Subcutaneous abdominal adipose tissue (tissue), 5 donors: ENCODE results near the gene AKAP8L.

Source experiments
- H3K27ac ChIP-seq: one replicate; pipeline ENCODE4 v1.7.0; 2013; ENCODE audit warnings: low read depth, mild to moderate bottlenecking, inconsistent platforms, low read length, moderate library complexity
- H3K27me3 ChIP-seq, 5 donors: one replicate each; pipeline ENCODE4 v1.7.0; 2013; ENCODE audit warnings: low read length in 5 of 5, inconsistent platforms in 1 of 5; ENCODE audit not compliant: control insufficient read depth in 5 of 5, insufficient read depth in 4 of 5
- H3K36me3 ChIP-seq, 5 donors: one replicate each; pipeline ENCODE4 v1.7.0; 2013; ENCODE audit warnings: low read length in 5 of 5; ENCODE audit not compliant: control insufficient read depth in 5 of 5, insufficient read depth in 5 of 5
- H3K4me1 ChIP-seq, 5 donors: one replicate each; pipeline ENCODE4 v1.7.0; 2013; ENCODE audit warnings: low read length in 5 of 5, mild to moderate bottlenecking in 3 of 5, moderate library complexity in 1 of 5; ENCODE audit not compliant: control insufficient read depth in 5 of 5, insufficient read depth in 5 of 5
- H3K4me3 ChIP-seq, 5 donors: one replicate each; pipeline ENCODE4 v1.7.0; 2013; ENCODE audit warnings: low read length in 5 of 5, low read depth in 1 of 5
- H3K9ac ChIP-seq, 5 donors: one replicate each; pipeline ENCODE4 v1.7.0; 2013; ENCODE audit warnings: low read length in 5 of 5, mild to moderate bottlenecking in 4 of 5, moderate library complexity in 3 of 5
- H3K9me3 ChIP-seq, 5 donors: one replicate each; pipeline ENCODE4 v1.7.0; 2013; ENCODE audit warnings: low read length in 5 of 5; ENCODE audit not compliant: control insufficient read depth in 5 of 5
- donor health status: healthy.
- donor health status: healthy.
- donor health status: healthy.
- donor health status: healthy.
- donor health status: healthy.

The AKAP8L gene

DNA sequence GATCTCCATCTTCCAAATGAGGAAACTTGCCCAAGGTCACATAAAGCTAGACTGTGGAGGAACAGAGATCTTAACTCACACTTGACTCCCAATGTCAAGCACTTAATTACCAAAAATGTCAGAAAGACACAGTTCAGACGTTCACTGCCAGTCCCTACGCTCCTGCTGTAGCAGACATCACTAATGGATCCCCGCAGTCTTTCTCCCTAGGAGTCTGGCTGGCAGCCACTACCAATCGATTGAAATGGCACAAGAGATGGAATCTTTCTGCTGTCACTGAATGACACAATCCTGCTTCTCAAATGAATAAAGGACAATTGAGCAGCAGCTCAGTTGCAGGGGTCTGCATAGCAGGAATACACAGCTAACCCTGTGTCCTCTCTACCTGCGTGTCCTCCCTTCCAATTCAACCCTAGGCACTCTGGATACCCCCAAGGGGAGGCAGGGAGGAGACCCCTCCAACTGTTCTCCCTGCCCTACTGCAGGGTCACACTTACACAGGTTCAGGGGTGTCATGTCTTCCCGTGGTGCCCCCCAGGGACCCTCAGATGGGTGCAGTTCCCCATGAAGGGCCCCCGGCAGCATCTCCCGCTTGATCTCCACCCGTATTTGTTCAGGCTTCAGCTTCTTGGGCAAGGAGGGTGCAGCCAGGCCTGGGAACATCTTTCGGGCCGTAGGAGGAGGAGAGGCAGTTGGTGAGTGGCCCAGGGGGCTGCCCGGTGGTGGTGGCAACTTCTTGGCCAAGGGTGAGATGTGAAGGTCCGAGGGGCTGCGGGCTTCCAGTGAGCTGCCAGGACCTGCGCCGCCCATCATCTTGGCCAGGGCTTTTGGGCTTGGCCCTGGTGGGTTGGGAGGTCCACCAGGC lies 7.9 kb upstream of the AKAP8L start:
- peaks cover 9 to 36% (median 28%) of the 10 kb centered on the region in 5 donors for H3K4me1 ChIP-seq
- H3K27me3 ChIP-seq = no peaks in the 10 kb centered on the region
- H3K9ac ChIP-seq = no peak overlapping the region
- peaks cover 0 to 7% (median 6%) of the 10 kb centered on the region in 5 donors for H3K9me3 ChIP-seq
- H3K36me3 ChIP-seq = peaks cover 2 to 71% (median 57%) of the 10 kb centered on the region in 5 donors
- H3K27ac ChIP-seq = no peak overlapping the region
- no peak overlapping the region for H3K4me3 ChIP-seq

DNA sequence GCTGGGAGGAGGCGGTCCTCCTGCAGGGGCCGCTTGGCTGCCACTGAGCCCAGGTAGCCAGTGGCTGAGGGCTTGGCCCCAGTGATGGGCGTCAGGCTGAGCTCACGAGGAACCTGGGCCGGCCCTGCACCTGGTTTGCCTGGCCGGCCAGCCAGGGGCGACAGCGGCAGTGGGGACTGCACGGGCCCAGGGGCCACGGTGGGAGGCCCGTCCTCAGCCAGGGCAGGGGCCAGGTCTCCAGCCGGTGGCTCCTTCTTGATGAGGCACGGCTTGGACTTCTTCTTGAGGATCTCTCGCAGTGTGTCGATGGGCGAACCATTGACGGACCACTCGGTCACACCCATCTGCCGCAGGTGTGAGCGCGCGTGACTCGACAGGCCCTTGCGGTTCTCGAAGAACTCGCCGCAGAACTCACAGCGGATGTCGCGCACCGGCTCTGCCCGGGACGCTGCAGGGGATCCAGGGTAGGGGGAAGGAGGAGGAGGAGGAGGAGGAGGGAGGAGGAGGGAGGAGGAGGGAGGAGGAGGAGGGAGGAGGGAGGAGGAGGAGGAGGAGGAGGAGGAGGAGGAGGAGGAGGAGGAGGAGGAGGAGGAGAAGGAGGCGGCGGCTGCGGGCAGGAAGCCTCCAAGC lies 6.6 kb upstream of the AKAP8L start:
- Histone ChIP-seq H3K27me3 (no peaks in the 10 kb centered on the region), H3K9ac (no peak overlapping the region), H3K27ac (no peak overlapping the region), H3K36me3 (peaks cover 2 to 67% (median 57%) of the 10 kb centered on the region in 5 donors), H3K4me1 (peaks cover 0 to 26% (median 18%) of the 10 kb centered on the region in 5 donors), H3K9me3 (peaks cover 0 to 7% (median 6%) of the 10 kb centered on the region in 5 donors), H3K4me3 (no peak overlapping the region)

DNA sequence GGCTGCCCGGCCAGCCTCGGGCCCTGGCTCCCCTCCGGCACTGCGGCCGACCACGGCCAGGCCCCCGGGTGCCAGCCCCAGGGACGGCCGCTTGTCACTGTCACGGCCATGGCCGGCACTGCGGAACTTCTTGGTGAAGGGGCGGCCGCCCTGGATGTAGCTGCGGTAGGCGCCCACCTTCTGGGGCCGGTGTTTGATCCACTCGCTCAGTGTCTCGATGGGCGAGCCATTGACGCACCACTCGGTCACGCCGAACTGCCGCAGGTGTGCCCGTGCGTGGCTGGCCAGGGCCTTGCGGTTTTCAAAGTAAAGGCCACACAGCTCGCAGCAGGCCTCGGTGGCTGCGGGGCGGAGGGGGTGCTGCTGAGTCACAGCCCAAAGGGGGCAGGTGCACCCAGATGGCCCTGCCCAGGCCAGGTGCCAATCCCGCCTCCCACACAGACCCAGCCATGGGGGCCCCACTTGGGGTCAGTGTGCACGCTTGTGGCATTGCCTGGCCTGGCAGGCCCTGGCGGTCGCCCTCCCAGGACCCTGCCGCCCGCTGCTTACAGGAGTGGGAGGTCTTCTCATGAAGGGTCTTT lies 6.0 kb upstream of the AKAP8L start:
- Histone ChIP-seq H3K9ac (no peak overlapping the region), H3K4me1 (peaks cover 0 to 21% (median 14%) of the 10 kb centered on the region in 5 donors), H3K4me3 (no peak overlapping the region), H3K27me3 (no peaks in the 10 kb centered on the region), H3K27ac (no peak overlapping the region), H3K36me3 (peaks cover 2 to 65% (median 57%) of the 10 kb centered on the region in 5 donors), H3K9me3 (peaks cover 0 to 7% (median 6%) of the 10 kb centered on the region in 5 donors)

DNA sequence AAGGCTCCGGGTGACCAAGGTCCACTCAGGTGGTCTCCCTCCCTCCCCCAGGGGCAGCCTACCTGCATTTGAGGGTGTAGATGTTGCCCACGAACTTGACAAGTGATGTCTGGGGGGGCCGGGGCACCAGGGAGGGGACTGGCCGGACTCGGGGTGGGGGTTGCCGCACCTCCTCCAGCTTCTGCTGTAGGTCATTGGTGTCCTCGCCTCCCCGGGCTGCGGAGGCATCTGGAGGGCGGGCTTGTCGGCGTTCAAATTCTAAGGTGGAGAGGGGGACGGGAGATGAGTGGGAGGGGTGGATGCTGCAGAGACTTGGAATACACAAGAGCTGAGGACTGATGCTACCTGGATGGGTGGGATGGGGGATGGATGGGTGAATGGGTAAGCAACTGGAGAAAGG lies 5.3 kb upstream of the AKAP8L start:
- Histone ChIP-seq H3K4me3 (no peak overlapping the region), H3K4me1 (peaks cover 0 to 23% (median 17%) of the 10 kb centered on the region in 5 donors), H3K27me3 (no peaks in the 10 kb centered on the region), H3K9me3 (peaks cover 0 to 7% (median 6%) of the 10 kb centered on the region in 5 donors), H3K36me3 (peaks cover 2 to 62% (median 56%) of the 10 kb centered on the region in 5 donors), H3K27ac (no peak overlapping the region), H3K9ac (no peak overlapping the region)

DNA sequence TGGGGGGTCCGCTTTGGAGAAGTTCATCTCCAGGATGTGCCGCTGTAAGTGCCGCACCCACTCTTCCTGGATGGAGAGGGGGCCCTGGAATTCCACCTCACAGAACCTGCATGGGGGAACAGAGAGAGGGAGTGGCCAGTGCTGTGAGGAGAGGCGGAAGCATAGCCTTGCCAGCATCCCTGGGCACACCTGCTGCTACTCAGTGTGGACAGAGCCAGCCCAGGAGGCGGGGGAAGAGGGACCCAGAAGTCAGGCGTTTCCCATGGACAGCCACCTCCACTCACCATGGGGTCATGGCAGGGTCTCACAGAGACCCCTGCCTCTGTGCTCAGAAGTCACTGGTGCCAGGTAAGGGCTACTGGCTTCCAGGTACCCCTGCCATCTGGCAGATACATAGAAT lies 4.3 kb upstream of the AKAP8L start:
- H3K36me3 ChIP-seq = peaks cover 2 to 59% (median 51%) of the 10 kb centered on the region in 5 donors
- H3K9ac ChIP-seq = no peak overlapping the region
- H3K9me3 ChIP-seq = peaks cover 0 to 7% (median 6%) of the 10 kb centered on the region in 5 donors
- peaks cover 0 to 24% (median 18%) of the 10 kb centered on the region in 5 donors for H3K4me1 ChIP-seq
- no peak overlapping the region for H3K4me3 ChIP-seq
- H3K27me3 ChIP-seq = no peaks in the 10 kb centered on the region
- no peak overlapping the region for H3K27ac ChIP-seq

DNA sequence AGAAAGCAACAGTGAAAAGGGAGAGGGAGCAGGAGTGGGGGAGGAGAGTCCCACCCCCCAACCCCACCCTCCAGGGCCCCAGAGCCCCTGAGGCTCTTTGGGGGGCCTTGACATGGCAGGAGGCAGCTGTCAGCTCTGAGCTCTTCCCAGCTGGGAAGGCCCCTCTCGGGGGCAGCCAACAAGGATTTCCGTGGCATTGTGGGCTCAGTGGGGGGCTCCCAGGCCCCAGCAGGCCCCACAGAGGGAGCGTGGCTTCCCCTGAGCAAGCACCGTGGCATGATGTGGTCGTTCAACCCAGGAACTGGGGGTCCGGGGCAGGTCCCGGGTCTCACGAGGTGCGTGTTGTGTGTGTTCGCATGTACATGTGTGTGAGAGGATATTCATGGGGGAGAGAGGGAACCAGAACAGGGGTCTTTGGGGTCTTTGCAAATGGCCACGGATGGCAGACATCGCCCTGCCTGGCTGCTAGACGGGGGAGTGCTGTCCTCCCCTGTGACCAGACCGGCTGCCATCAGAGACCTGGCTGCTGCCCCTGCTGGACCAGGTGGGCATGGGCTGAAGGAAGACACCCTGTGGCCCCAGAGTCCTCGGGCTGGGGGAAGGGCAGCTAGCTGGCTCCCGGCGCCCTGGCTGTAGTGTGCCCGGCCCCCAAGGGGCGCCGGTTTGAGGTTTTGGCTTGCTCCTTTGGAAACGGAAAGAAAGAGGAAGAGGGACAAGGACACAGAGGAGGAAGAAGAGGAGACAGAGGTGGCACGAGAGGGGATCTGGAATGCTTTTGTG lies 3.7 kb upstream of the AKAP8L start:
- Histone ChIP-seq H3K27ac (peak overlapping the region; percentile 41), H3K27me3 (no peaks in the 10 kb centered on the region), H3K36me3 (peaks cover 2 to 52% (median 48%) of the 10 kb centered on the region in 5 donors), H3K9me3 (peaks cover 0 to 7% (median 6%) of the 10 kb centered on the region in 5 donors), H3K4me3 (no peak overlapping the region), H3K9ac (no peak overlapping the region), H3K4me1 (peaks cover 0 to 31% (median 25%) of the 10 kb centered on the region in 5 donors)

DNA sequence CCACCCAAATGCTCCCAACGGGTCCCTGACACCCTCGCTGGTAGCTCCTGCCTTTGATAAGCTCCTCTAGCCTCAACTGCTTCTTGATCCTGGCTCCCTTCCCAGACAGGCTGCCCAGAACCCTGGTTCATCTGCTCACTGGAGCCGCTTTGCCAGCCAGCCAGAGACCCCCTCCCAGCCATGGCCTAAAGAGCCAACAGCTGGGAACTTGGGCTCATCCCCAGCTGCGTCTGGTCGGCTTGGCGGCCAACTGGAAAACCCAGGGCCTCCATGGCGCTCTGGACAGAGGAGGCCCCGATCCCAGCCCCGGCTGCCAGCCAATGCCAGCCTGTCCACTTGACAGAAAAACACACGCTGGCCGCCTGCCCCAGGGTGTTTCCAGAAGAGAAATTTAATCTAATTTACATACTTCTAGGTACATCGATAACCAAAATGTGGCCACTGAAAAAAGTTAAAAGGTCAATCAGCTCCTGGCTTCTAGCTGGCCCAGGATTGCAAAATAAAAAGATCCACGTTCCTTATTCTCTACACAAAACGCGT lies 3.0 kb upstream of the AKAP8L start:
- Histone ChIP-seq H3K9ac (peak overlapping the region in 1 of 5 donors; percentile 47), H3K4me3 (no peak overlapping the region), H3K36me3 (peaks cover 2 to 45% (median 41%) of the 10 kb centered on the region in 5 donors), H3K4me1 (peaks cover 3 to 38% (median 32%) of the 10 kb centered on the region in 5 donors), H3K27ac (peak overlapping the region; percentile 41), H3K27me3 (no peaks in the 10 kb centered on the region), H3K9me3 (peaks cover 0 to 7% (median 6%) of the 10 kb centered on the region in 5 donors)

DNA sequence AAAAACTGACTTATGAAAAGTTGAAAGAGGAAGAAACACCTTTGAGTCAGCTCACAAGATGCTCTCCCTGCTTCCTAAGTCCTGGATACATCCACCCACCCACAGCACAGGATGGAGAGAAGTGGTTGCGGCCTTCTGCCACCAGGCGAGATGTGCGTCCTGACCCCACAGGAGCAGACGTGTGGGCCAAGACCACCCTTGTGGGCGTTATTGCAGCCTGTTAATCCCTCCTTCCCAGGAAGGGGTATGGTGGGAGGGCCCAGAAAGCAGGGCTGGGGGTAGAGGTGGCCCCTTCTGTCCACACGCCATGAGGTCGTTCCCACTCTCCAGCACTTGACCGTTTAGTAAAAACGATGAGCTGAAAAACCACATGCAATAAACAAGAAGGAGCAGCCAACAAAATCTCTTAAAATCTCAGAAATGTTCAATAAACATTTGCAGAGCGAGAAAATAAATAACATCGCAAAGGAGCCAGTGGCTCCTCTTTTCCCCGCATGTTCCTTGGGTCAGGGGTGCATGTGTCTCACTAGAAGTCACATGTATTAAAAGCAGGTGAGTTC lies 2.4 kb upstream of the AKAP8L start:
- peak overlapping the region in 1 of 5 donors; percentile 47 for H3K9ac ChIP-seq
- peaks cover 0 to 40% (median 37%) of the 10 kb centered on the region in 5 donors for H3K36me3 ChIP-seq
- H3K4me1 ChIP-seq = peaks cover 3 to 43% (median 37%) of the 10 kb centered on the region in 5 donors
- H3K27ac ChIP-seq = peak overlapping the region; percentile 41
- H3K9me3 ChIP-seq = peaks cover 0 to 7% (median 6%) of the 10 kb centered on the region in 5 donors
- no peak overlapping the region for H3K4me3 ChIP-seq
- H3K27me3 ChIP-seq = no peaks in the 10 kb centered on the region
